Transverse colon (tissue), 4 donors: ENCODE data around the gene BAIAP2L2. TPM values are rescaled to one million over a fixed set of nuclear protein-coding genes. Genes with fewer than 3 reads are reported as not detected.
A peak's percentile ranks its signal among the peaks of the same experiment; 100 is the strongest.
"Not testable (repeated sequence)": the region's sequence is repeated elsewhere in the genome, so short reads cannot be mapped to it uniquely, and the experiment has no call there.

Source experiments
- DNase-seq: peaks from one replicate; pipeline ENCODE4 v3.0.0-alpha.2; 2019
- H3K27ac ChIP-seq, 4 donors: fragments of 200-600 bp; sonication (generic); 2 replicates each; pipeline ENCODE4 v1.5.1; 2016 to 2018; ENCODE audit warnings: inconsistent platforms in 4 of 4
- H3K27me3 ChIP-seq: fragments of 200-600 bp; sonication (generic); 2 replicates; pipeline ENCODE4 v1.5.1; 2017; ENCODE audit warnings: inconsistent platforms
- H3K36me3 ChIP-seq, 4 donors: fragments of 200-600 bp; sonication (generic); 2 replicates each; pipeline ENCODE4 v1.5.1; 2017 to 2019; ENCODE audit warnings: inconsistent platforms in 4 of 4
- H3K4me1 ChIP-seq, 4 donors: fragments of 200-600 bp; sonication (generic); 2 replicates each; pipeline ENCODE4 v1.5.1; 2017 to 2020; ENCODE audit warnings: inconsistent platforms in 4 of 4
- H3K4me3 ChIP-seq, 4 donors: fragments of 200-600 bp; sonication (generic); 1 replicate in 1 of 4; 2 replicates in 3 of 4; pipeline versions ENCODE4 v1.5.1 to v1.6.1; 2017 to 2019; ENCODE audit warnings: inconsistent platforms in 4 of 4
- H3K9me3 ChIP-seq, 2 donors: fragments of 200-600 bp; sonication (generic); 2 replicates each; pipeline ENCODE4 v1.5.1; 2017 to 2019; ENCODE audit warnings: inconsistent platforms in 2 of 2
- EP300 ChIP-seq: sonication (generic); formaldehyde crosslinking; IDR thresholded peaks from one replicate; pipeline ENCODE4 v1.6.1; 2017; ENCODE audit warnings: antibody characterized with exemption, low read depth
- POLR2A ChIP-seq: fragments of 450-650 bp; IDR thresholded peaks from one replicate; pipeline ENCODE4 v1.6.1; 2016; ENCODE audit warnings: antibody characterized with exemption, mild to moderate bottlenecking, moderate library complexity
- POLR2AphosphoS5 ChIP-seq, 3 donors: sonication (generic); formaldehyde crosslinking; IDR thresholded peaks; one replicate each; pipeline ENCODE4 v1.6.1; 2016; ENCODE audit warnings: antibody characterized with exemption in 3 of 3
- WGBS, 2 donors: methylation state at CpG; one replicate each; pipeline ENCODE4 v1.1.5; 2018; ENCODE audit warnings: low coverage in 1 of 2; 5-methylcytosine and 5-hydroxymethylcytosine counted together
- in situ Hi-C, 4 donors: fragments of 200-750 bp; cut with MboI; loops; one replicate each; pipeline versions ENCODE4 v1.15.0 to v1.15.1; 2017; ENCODE audit warnings: low sequenced_read_pairs in 3 of 4, low pct_ligation_motif_present in 1 of 4, low pct_unique_long_range_greater_than_20kb in 1 of 4
- intact Hi-C: fragments of 100-400 bp; cut with DNase I; formaldehyde crosslinking; loops from one replicate; pipeline ENCODE4 v1.15.1; 2023; ENCODE audit warnings: low total_unique reads
- total RNA-seq, 4 donors: library from RNA; depleted of rRNA; stranded (reverse); fragments of >200 nt; gene quantifications; one replicate each; pipeline ENCODE4 v1.1.0, GENCODE V29; 2016
- TF ChIP-seq, protein P1 (sequence below), 5 experiments: fragments of 200-600 bp in 3 of 5; fragments of 450-650 bp in 2 of 5; sonication (generic) in 3 of 5; IDR thresholded peaks; 1 replicate in 2 of 5; 2 replicates in 3 of 5; pipeline ENCODE4 v1.5.1; 2016 to 2017; ENCODE audit warnings: antibody characterized with exemption in 5 of 5, inconsistent platforms in 3 of 5, mild to moderate bottlenecking in 2 of 5, moderate library complexity in 1 of 5

The BAIAP2L2 gene
- total RNA-seq, 4 donors from 2014 or later, result 106 to 337 (median 127) TPM

DNA sequence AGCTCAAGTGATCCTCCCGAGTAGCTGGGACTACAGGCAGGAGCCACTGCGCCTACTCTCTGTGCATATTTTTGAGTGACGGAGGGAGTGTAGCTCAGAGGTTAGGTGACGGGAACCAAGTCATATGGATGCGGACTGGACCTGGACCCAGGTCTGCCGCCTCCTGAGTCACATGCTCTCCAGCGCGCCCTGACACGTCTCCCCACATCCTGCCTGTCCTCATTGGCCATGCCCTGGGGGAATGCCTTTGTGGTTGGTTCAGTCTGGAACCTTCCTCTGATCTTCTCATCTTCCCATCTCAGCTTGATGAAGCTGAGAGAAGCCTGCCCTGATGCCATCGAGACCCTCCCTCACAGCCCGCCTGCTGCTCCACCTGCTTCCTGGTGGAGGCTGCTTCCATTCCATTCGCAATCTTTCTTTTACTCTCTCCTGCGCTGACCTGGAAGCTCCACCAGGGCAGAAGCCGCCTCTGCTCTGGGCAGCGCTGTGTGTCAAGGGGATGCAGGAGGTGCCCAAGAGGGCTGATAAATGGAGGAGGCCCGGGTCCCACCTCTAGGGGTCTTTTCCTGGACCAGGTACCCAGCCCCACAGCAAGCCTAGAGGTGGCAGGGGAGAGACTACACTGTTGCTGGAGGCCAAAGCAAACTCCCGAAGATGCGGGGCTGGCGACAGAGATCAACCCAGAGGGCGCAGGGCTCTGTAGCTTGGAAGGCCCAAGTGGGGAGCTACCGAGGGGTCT is 13.9 kb upstream of the BAIAP2L2 start:
- Histone ChIP-seq H3K4me1 (peaks cover 0 to 5% (median 2%) of the 10 kb centered on the region in 4 donors), H3K36me3 (no peaks in the 10 kb centered on the region), H3K9me3 (no peaks in the 10 kb centered on the region), H3K27ac (no peak overlapping the region), H3K4me3 (no peak overlapping the region), H3K27me3 (no peaks in the 10 kb centered on the region)
- in situ Hi-C loops, result loop anchor here in 3 of 4 donors (25.0 kb wide), 3 partner anchors 113 to 238 kb away; no protein-coding TSS in a partner anchor
- intact Hi-C loops, result no loop called here
- no peak for DNase-seq
- TF ChIP-seq POLR2AphosphoS5 (IDR thresholded peaks at IDR 0.05) (no peak), EP300 (no peak), POLR2A (no peak)
- TF ChIP-seq, protein P1, sequence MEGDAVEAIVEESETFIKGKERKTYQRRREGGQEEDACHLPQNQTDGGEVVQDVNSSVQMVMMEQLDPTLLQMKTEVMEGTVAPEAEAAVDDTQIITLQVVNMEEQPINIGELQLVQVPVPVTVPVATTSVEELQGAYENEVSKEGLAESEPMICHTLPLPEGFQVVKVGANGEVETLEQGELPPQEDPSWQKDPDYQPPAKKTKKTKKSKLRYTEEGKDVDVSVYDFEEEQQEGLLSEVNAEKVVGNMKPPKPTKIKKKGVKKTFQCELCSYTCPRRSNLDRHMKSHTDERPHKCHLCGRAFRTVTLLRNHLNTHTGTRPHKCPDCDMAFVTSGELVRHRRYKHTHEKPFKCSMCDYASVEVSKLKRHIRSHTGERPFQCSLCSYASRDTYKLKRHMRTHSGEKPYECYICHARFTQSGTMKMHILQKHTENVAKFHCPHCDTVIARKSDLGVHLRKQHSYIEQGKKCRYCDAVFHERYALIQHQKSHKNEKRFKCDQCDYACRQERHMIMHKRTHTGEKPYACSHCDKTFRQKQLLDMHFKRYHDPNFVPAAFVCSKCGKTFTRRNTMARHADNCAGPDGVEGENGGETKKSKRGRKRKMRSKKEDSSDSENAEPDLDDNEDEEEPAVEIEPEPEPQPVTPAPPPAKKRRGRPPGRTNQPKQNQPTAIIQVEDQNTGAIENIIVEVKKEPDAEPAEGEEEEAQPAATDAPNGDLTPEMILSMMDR (IDR thresholded peaks at IDR 0.05), result no peak
- 89 to 92% methylated on average over 4 to 21 of the region's 21 CpGs for WGBS, 2 donors

DNA sequence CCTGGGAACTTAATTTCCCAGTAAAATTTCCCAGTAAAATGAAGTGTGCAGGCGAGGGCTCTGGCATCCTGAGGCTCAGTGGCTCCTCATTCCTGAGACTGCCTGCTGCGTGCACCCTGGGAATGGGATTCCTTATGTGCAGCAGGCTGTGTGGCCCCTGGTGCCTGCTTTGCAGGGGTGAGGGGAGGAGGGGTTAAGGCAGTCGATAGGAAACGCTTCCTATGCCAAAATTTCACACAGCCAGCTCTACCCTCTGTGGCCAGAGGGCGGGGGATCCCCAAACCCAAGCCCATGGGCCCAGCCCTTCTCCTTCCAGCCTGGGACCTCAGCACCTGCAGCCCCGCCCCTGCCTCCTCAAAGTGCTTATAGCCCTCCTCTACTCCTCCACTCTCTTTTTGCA is 12.1 kb upstream of the BAIAP2L2 start:
- peaks cover 0 to 5% (median 2%) of the 10 kb centered on the region in 4 donors for H3K4me1 ChIP-seq
- in situ Hi-C loops (loop anchor here in 3 of 4 donors (25.0 kb wide), 3 partner anchors 115 to 240 kb away; no protein-coding TSS in a partner anchor), intact Hi-C loops (loop anchor here (2.0 kb wide), 1 partner anchor 78 kb away; no protein-coding TSS in a partner anchor)
- no peaks in the 10 kb centered on the region for H3K36me3 ChIP-seq
- H3K4me3 ChIP-seq, result no peak overlapping the region
- TF ChIP-seq, protein P1 (IDR thresholded peaks at IDR 0.05), result no peak
- TF ChIP-seq POLR2A, result no peak
- TF ChIP-seq EP300, result no peak
- no peak for TF ChIP-seq POLR2AphosphoS5 (IDR thresholded peaks at IDR 0.05)
- H3K27ac ChIP-seq, result no peak overlapping the region
- no peaks in the 10 kb centered on the region for H3K27me3 ChIP-seq
- H3K9me3 ChIP-seq, result no peaks in the 10 kb centered on the region
- WGBS, 2 donors, result 70 to 78% methylated on average over 2 to 6 of the region's 6 CpGs
- DNase-seq, result no peak

DNA sequence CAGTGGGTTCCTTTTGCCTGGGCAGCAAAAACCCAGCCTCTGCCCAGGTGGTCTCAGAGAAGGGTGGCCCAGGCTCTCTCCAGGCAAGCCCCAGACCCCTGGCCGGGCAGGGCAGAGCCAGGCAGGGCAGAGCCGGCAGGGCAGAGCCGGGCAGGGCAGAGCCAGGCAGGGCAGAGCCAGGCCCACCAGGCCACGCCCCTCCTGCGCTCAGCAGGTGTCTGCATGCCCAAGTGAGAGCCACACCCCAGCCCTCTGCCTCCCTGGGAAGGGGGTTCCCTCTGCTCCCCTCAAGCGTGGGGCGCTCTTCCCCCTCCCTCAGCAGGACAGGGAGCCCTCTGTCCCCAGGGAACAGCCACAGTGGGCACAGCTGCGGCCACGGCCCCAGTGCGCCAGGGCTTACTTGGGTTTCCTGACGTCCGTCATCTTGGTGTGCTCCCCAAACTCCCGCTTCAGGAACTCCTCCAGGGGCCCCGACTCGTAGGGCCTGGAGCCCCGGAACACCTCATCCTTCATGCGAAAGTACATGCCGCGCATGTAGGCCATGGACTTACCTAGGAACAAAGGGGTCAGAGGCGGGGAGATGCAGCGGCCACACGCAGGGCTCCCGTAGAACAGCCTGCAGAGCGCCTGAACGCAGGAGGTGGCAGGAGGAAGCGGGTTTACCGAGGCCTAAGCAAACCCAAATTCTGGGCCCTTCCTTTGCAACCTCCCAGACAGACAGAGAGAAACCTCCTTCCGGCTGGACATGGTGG is 10.1 kb upstream of the BAIAP2L2 start:
- Histone ChIP-seq H3K4me3 (no peak overlapping the region), H3K36me3 (no peaks in the 10 kb centered on the region), H3K27me3 (no peaks in the 10 kb centered on the region), H3K4me1 (peaks cover 0 to 5% (median 2%) of the 10 kb centered on the region in 4 donors), H3K27ac (no peak overlapping the region), H3K9me3 (no peaks in the 10 kb centered on the region)
- 85% methylated on average over 24 of the region's 28 CpGs; no CpG with 5 or more reads in 1 of the 2 donors for WGBS, 2 donors
- intact Hi-C loops (no loop called here), in situ Hi-C loops (loop anchor here in 3 of 4 donors (25.0 kb wide), 3 partner anchors 117 to 242 kb away; no protein-coding TSS in a partner anchor)
- DNase-seq, result peak; percentile 58
- TF ChIP-seq, protein P1 (IDR thresholded peaks at IDR 0.05), result no peak
- TF ChIP-seq POLR2AphosphoS5 (IDR thresholded peaks at IDR 0.05) (no peak), POLR2A (no peak), EP300 (no peak)

- not testable (repeated sequence) for DNase-seq, H3K9me3 ChIP-seq, H3K27me3 ChIP-seq, H3K4me3 ChIP-seq, H3K27ac ChIP-seq, H3K36me3 ChIP-seq
- intact Hi-C loops (loop anchor here (10.0 kb wide), 1 partner anchor 116 kb away; no protein-coding TSS in a partner anchor), in situ Hi-C loops (loop anchor here in 3 of 4 donors (25.0 kb wide), 3 partner anchors 119 to 244 kb away; no protein-coding TSS in a partner anchor)
- WGBS, 2 donors, result 71 to 98% methylated on average over 1 to 2 of the region's 2 CpGs
- peaks cover 0 to 12% (median 5%) of the 10 kb centered on the region in 4 donors for H3K4me1 ChIP-seq
Observed at GRCh38 chr22:38118747-38119146, 8.3 kb upstream of the BAIAP2L2 start.
